Lung (tissue), 12 donors: Measurements from ENCODE around the gene BTN2A1. TPM values are rescaled to one million over a fixed set of nuclear protein-coding genes. Genes with fewer than 3 reads are reported as not detected.

Experiments used
- ATAC-seq: fragments of 200-7000 bp; cut with Tn5 transposase; one replicate; pipeline ENCODE4 v1.9.1; 2020; ENCODE audit warnings: moderate number of reproducible peaks; ENCODE audit not compliant: insufficient read depth, low FRiP score
- DNase-seq, 3 donors: peaks; one replicate each; pipeline ENCODE4 v3.0.0-alpha.2; 2013 to 2017
- H3K27ac ChIP-seq, 2 donors: one replicate each; pipeline ENCODE4 v1.5.1; 2013; ENCODE audit warnings: mild to moderate bottlenecking in 2 of 2, moderate library complexity in 2 of 2, control low read depth in 1 of 2, inconsistent platforms in 1 of 2, low read depth in 1 of 2, low read length in 1 of 2
- H3K27me3 ChIP-seq, 3 donors: one replicate each; pipeline ENCODE4 v1.5.1; 2013; ENCODE audit warnings: low read length in 2 of 3; ENCODE audit not compliant: control insufficient read depth in 3 of 3, insufficient read depth in 3 of 3
- H3K36me3 ChIP-seq, 4 donors: one replicate each; pipeline ENCODE4 v1.5.1; 2013; ENCODE audit warnings: low read length in 4 of 4, mild to moderate bottlenecking in 1 of 4, moderate library complexity in 1 of 4; ENCODE audit not compliant: control insufficient read depth in 4 of 4, insufficient read depth in 4 of 4
- H3K4me1 ChIP-seq, 5 donors: one replicate each; pipeline ENCODE4 v1.5.1; 2013; ENCODE audit warnings: low read length in 5 of 5, mild to moderate bottlenecking in 2 of 5, moderate library complexity in 1 of 5; ENCODE audit not compliant: control insufficient read depth in 5 of 5, insufficient read depth in 5 of 5
- H3K4me3 ChIP-seq: one replicate; pipeline ENCODE4 v1.5.1; 2013; ENCODE audit warnings: mild to moderate bottlenecking, control low read depth, moderate library complexity
- H3K9ac ChIP-seq, 2 donors: one replicate each; pipeline ENCODE4 v1.5.1; 2013; ENCODE audit warnings: low read length in 2 of 2, control low read depth in 1 of 2; ENCODE audit not compliant: insufficient read depth in 1 of 2
- H3K9me3 ChIP-seq, 4 donors: one replicate each; pipeline ENCODE4 v1.5.1; 2013; ENCODE audit warnings: low read length in 3 of 4, mild to moderate bottlenecking in 1 of 4, moderate library complexity in 1 of 4; ENCODE audit not compliant: control insufficient read depth in 4 of 4, insufficient read depth in 3 of 4
- CTCF ChIP-seq: IDR thresholded peaks from 2 replicates; pipeline ENCODE4 v1.5.1; 2012; ENCODE audit warnings: mild to moderate bottlenecking; ENCODE audit errors: control extremely low read depth, extremely low read depth
- WGBS, 2 donors: extraction: QIAGEN DNeasy Blood & Tissue Kit; methylation state at CpG; one replicate each; pipeline ENCODE4 v1.1.7; 2013; 5-methylcytosine and 5-hydroxymethylcytosine counted together
- polyA plus RNA-seq, 2 donors: library from polyadenylated mRNA; stranded (reverse); fragments of 200-250 nt; gene quantifications; one replicate each; pipeline ENCODE4 v1.2.1, GENCODE V29; 2013
- total RNA-seq, 2 donors: library from RNA; depleted of rRNA in 1 of 2; stranded (reverse); fragments of >200 nt in 1 of 2; gene quantifications; one replicate each; pipeline ENCODE4 v1.2.1, GENCODE V29; 2014 to 2021
- donor health status: control.
- donor health status: control.
- donor health status: Bipolar disorder and iron deficiency.
- donor health status: healthy.
- donor health status: DM: yes; HTN: yes; CAD: no.

BTN2A1 gene
- total and polyA plus RNA-seq, 4 donors, result 12.4 to 35.3 (median 21.8) TPM

- WGBS, 2 donors, result 73 to 84% methylated on average over 1 of the region's 1 CpG
- DNase-seq (no peak), ATAC-seq (no peak)
- H3K9me3 ChIP-seq, result no peaks in the 10 kb centered on the region
- peaks cover 0 to 19% (median 9%) of the 10 kb centered on the region in 4 donors for H3K36me3 ChIP-seq
- no peak overlapping the region for H3K4me3 ChIP-seq
- TF ChIP-seq CTCF, result no peak
- no peak overlapping the region for H3K27ac ChIP-seq
- H3K27me3 ChIP-seq, result no peaks in the 10 kb centered on the region
- no peak overlapping the region for H3K9ac ChIP-seq
- peaks cover 0 to 8% (median 7%) of the 10 kb centered on the region in 5 donors for H3K4me1 ChIP-seq
Observed at GRCh38 chr6:26452631-26453235, 5.0 kb upstream of the BTN2A1 start.

- DNase-seq, result no peak
- H3K9me3 ChIP-seq, result no peaks in the 10 kb centered on the region
- no peak overlapping the region for H3K27ac ChIP-seq
- no peaks in the 10 kb centered on the region for H3K27me3 ChIP-seq
- 83 to 85% methylated on average over 1 of the region's 1 CpG for WGBS, 2 donors
- no peak overlapping the region for H3K4me3 ChIP-seq
- peaks cover 5 to 16% (median 11%) of the 10 kb centered on the region in 5 donors for H3K4me1 ChIP-seq
- no peak for ATAC-seq
- no peak for TF ChIP-seq CTCF
- peaks cover 0 to 14% (median 6%) of the 10 kb centered on the region in 4 donors for H3K36me3 ChIP-seq
- H3K9ac ChIP-seq, result no peak overlapping the region
Observed at GRCh38 chr6:26454631-26455030, 3.1 kb upstream of the BTN2A1 start.

- DNase-seq (no peak), ATAC-seq (no peak)
- H3K9ac ChIP-seq, result no peak overlapping the region
- peaks cover 0 to 11% (median 8%) of the 10 kb centered on the region in 4 donors for H3K36me3 ChIP-seq
- TF ChIP-seq CTCF, result no peak
- H3K27me3 ChIP-seq, result no peaks in the 10 kb centered on the region
- WGBS, 2 donors, result 83 to 87% methylated on average over 3 of the region's 3 CpGs
- no peaks in the 10 kb centered on the region for H3K9me3 ChIP-seq
- no peak overlapping the region for H3K27ac ChIP-seq
- no peak overlapping the region for H3K4me3 ChIP-seq
- H3K4me1 ChIP-seq, result peaks cover 5 to 22% (median 15%) of the 10 kb centered on the region in 5 donors
Observed at GRCh38 chr6:26455357-26455970, 2.3 kb upstream of the BTN2A1 start.
